GM21576 (cell line): ENCODE measurements around the gene DENND6B.

ENCODE experiments used
- ATAC-seq: cut with Tn5 transposase; IDR thresholded peaks from one replicate; pipeline ENCODE4 v1.9.1; 2021; ENCODE audit warnings: mild to moderate bottlenecking, moderate library complexity; ENCODE audit not compliant: unreplicated experiment

Gene DENND6B

DNA sequence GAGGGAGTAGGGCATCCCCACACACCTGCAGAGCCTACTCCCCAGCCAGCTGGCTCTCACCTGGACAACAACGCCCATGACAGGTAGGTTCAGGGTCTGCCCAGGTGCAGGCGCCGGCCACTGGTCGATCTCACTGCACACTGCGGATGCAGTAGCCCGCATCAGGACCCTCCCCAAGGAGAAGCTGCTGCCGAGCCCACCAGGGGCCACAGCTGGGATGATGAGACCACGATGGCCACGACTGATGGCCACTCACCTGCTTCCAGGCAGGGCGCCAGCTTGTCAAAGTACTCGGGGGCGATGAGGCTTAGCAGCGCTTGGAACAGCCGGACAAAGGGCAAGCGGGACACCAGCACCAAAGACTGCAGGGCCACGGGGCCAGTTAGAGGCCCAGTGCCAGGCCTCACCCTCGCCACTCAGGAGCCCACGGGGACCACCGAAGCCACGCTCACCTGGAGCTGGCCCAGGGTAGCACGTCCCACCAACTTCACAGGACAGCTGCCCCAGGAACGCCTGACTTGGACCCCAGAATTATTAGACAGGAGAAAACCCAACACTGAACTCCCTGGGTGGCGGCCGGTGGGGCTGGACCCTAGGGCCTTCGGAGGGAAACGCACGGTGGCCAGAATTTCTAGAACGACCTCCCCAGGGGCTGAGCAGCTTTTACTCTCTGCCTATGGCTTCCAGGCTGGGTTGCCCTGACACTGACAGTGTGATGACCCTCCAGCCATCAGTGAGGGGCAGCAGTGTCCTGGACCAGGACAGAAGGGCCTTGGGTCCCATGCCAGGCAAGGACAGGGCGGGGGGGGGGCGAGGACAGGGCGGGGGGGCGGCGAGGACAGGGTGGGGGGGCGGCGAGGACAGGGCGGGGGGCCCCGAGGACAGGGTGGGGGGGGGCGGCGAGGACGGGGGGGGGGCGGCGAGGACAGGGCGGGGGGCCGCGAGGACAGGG lies 10.4 kb downstream of the DENND6B start:
- ATAC-seq = no peak

DNA sequence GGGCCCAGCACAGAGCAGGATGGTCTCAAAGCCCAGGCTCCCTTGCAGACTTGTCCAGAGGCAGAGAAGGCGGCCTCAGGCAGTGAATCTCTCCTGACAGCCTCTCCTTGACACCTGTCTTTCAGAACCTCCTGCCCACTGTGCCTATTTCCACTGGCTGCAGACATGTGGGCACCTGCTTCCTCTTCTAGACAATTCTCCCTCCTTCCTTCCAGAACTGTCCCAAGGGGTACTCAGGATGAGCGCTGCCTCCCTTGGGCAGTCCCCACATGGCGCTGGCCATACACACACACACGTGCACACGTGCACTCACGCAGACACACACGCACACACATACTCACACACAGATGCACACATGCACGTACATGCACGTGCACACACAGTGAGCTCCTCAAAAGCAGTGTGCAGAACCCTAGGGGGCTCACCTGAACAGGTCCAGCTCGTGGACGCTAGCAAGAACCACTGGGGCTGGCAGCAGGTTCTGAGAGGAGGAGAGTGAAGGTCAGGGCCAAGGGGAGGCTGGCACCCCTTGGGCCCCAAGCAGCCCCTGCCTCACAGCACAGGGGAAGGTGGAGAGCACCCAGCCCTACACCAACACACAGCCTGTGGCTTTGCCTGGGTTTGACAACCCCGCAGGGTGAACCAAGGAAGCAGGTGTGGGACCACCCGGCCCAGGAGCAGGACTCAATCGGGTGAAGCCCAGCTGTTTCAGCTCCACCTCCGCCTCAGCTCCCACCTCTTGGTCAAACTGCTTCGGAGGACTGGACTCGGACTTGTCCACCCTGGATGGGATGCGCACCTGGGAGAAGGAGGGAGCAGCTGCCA lies 11.3 kb downstream of the DENND6B start:
- no peak for ATAC-seq

DNA sequence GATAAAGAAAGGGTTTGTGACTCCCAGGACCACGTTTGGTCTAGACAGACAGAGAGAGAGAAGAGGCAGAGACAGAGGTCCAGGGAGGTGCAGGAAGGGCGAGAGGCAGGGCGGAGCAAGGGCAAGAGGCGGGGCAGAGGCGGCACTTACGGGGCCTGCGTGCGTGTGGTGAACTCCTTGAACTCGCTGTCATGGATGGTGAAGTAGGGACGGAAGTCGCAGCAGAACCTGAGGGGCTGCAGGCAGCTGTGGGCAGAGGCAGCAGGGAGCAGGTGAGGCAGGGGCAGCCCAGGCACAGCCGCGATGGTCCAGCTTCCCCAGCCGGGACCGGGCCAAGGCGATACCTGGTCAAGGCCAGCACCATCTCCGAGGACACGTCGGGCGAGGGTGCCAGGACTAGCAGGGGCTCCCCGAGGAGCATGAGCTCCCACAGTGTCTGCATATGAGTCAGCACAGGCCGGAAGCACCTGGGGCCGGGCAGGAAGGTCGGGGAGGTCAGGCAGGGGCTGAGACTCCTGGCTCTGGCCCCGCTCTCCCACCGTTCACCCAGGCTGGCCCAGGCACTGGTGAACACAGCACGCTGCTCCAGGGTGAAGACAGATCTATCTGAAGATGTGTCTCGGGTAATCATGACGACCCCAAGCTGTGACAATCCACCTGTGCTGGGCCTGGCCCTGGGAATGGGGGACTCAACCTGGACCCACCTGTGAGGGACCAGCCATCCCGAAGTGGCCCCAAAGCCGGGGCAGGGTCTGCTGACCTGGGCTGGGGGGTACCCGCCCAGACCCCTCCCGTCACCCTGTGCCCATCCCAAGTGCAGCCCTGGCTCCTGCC lies 12.1 kb downstream of the DENND6B start:
- ATAC-seq = peak; percentile 71

DNA sequence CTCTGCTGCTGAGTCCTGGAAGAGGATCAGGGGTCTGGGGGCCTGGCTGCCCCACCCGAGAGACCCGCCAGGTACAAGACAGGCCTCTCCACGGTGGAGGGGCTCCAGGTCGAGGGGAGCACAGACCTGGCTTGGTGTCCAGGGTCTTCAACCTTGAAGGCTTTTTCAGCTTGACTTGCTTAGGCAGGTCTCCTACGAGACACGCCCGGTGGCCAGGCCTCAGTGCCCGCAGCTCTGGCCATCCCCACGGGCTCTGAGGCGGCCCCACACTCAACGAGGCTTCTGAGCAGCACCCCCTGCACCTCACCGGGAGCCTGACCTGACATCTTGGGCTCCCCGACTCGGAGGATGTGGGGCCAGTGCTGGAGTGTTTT lies 12.7 kb downstream of the DENND6B start:
- ATAC-seq = no peak

DNA sequence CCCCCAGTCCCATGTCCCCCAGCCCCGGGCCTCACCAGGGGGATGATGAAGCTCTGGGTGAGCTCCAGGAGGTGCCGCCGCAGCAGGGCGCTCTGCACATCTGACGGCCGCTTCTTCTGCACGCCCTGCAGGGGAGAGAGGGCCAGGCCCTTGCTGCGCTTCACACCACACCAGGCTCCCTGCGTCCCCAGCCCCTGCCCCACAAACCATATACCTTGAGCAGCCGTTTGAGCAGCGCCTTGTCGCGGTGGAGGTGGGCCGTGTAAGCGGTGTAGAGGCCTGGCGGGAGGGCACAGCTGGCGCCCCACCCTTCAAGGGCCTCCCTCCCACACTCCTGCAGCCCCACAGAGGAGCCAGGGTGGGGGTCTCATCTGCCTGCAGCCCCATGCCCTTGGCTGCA lies 13.2 kb downstream of the DENND6B start:
- no peak for ATAC-seq

DNA sequence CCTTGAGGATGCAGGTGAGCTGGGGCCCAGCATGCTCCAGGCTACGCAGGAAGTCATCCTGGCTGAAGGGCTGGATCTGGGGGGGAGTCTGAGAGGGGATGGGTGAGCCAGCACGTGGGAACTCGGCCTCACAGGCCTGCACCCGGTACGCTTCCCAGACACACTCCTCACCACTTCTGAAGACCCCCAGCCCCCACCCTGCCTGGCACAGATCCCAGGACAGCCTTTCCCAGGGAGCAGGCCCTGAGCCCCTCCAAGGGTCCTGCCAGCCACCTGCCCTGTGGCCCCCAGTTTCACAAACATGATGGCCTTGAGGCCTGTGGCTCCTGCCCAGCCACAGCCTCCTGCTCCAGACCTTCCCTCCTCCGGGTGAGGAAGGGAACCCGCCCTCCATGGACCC lies 13.8 kb downstream of the DENND6B start:
- ATAC-seq = no peak

DNA sequence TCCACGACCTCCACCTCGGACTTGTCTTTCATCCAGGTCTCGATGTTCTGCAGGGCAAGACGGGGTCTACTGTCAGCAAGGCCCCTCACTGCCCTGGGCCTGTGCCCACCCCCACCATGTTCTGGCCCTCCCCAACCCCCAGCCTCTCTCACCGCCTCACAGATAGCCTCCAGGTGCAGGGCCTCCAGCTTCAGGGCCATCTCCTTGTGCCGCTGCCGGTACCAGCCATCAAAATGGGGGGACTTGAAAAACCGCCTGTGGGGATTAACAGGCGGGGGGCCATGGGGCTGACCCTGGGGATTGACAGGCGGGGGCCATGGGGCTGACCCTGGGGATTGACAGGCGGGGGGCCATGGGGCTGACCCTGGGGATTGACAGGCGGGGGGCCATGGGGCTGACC lies 14.4 kb downstream of the DENND6B start:
- no peak for ATAC-seq

DNA sequence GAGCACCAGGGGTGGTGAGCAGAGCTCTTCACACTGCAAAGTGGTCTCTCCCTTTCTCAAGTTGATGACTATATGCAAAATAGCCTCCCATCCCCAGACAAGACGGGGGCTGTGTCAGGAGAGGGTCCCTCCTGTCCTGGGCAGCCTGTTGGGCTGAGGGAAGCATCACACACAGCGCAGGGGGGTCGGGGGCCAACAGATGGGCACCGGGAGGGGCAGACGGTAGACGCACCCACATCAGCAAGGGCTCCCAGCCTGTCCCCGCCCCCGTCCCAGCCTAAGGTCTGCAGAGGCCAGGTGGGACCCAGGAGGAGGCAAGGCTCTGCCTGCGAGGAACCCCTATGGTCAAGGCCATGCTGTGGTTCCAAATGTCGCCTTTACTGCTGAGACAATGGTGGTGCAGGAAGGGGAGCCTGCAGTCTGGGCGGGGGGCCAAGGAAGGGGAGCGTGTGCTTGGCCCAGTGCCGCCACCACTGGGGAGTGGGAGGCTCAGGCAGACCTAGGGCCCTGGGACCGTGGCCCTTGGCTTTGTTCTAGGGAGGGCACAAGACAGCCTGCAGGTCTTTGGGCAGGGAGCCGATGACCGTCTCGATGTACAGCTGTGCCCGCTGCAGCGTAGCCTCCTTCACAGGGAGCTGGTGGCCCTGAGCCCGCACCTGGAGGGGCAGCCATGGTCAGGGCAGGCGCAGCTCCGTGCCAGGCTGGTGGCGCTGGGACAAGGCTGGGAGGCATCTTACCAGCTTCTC lies 15.0 kb downstream of the DENND6B start:
- ATAC-seq = no peak

DNA sequence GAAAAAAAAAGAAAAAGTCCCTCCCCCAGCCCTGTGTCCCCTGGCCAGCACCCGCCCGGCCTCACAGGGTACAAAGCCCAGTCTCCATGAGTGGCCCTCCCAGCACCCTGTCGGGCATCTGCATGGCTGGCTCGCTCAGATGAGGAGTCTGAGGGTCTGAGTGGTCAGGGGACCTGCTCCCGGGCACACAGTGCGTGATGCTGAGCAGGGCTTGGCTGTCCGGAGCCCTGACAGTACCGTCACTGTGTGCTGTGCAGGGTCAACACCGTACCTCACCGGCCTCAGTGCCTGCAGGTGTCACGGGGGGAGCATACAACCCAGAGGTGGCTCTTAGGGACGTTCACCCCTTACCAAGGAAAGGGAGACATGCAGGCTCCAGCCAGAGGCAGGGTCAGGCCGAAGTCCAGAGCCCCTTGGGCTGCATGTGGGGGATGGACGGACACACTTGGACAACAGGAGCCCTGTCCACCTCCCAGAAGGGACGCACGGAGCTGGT lies 15.8 kb downstream of the DENND6B start:
- no peak for ATAC-seq

DNA sequence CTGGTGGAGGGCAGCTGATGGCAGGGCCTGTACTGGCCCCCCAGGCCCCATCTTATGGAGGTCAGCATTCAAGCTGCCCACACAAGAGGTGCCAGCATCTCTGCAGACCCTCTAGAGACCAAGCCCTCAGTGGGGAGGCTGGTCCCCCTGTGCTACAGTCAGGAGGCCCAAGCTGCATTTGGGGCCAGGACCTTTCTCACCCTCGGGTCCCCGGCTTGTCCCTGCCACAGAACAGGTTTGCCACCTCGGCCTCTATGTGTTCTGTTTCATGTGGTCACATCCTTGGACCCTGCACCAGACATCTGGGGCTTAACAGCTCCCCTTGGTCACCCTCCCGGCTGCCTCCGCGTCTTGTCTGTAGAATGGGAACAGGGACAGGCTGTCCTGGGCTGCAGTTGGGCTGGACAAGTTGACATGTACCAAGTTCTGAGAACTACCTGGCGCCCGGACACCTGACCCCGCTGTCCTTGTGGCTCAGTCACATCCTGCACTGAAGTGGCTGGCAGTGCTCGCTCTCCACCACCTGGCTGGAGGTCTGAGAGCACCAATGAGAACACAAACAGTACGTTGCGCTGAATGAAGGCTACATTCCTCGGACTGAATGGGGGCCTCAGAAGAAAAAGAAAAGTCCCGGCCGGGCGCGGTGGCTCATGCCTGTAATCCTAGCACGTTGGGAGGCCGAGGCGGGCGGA lies 16.6 kb downstream of the DENND6B start:
- no peak for ATAC-seq

DNA sequence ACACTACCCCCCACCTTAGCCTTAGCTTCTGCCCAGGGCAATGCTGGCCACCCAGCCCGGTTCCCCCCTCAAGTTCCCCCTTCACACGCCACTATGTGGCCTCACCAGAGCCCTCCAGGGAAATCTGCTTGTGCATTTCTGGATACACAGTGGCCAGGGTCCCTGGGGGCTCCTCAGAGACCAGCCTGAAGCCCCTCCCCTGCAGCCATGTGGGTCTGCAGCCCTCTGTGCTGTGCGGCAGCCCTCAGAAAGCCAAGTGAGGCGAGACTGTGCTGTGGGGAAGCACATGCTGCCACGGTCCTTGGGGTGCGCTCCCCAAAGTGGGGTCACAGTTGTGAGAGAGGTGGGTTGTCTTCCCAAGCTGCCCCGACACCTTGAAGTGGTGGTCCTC lies 17.2 kb downstream of the DENND6B start:
- ATAC-seq = no peak

DNA sequence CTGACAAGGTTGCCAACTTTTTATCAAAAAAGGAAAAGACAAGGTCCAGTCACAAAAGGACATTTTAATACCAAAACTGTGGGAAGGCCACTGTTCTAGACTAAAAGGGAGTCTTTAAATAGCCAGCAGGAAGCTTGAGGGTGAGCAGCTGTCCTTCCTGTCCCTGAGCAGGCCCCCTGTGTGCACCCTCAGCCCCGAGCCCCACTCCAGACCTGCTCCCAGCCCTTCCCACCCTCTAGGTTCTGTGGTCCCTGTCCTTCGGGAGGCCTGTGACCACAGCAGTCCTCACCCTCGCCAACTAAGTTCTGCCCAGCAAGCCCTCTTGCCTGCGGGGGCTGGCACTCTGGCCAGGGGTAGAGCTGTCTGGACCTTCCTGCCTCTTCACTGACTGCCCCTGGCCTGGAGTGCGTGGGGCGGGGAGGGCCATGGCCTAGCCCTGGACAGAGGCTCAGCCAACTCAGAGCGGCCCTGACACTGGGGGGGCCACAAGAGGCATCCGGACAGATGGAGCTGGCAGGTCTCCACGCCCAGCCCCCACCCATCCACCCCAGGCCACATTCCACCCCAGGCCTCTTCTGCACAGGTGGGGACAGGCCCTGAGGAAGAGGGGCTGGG lies 17.7 kb downstream of the DENND6B start:
- ATAC-seq = no peak

DNA sequence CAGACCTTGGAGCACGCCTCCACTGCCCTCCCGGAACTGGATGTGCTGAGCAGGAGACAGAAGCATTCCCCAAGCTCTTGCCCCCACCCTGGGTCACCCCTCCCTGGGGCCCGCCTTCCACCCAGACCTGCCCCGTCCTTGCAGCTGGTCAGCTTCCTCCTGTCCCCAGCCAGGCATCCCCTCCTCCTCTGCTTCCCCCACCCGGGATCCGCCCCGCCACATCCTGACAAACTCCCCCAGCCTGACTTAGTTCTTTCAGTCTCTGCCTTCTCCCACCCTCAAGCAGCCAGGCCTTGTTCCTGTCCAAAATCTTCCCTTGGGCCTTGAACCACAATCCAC lies 18.2 kb downstream of the DENND6B start:
- ATAC-seq = no peak

DNA sequence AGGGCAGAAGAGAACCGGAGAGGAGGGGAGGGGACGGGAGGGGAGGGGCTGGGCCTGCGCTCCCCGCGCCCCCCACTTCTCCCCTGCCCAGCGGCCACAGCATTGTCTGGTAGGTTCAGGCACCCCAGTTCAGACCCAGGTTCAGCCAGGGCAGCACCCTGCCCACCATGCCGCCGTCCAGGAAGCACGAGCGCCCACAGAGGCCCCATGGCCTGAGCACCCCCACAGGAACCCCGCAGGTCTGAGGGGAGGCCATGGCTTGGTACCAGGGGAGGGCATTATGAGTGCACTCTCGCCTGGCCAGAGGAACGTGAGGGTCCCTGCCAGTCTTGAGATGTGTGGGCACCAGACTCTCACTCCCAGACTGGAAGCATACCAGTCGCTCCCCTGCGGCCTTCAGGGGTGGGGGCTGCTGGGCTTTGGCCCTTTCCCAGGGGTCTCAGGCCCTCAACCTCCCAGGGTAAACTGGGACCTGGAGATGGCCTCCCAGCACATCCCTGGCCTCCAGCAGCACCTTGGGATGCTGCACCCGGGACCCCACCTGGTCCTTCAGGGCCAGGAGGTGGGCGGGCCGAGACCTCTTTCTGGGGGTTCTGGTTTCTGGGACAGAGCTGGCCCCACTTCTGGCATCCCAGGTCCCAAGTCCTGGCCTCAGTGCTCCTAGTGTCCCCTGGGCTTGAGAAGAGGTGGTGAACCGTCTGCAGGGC lies 18.8 kb downstream of the DENND6B start:
- ATAC-seq = no peak

DNA sequence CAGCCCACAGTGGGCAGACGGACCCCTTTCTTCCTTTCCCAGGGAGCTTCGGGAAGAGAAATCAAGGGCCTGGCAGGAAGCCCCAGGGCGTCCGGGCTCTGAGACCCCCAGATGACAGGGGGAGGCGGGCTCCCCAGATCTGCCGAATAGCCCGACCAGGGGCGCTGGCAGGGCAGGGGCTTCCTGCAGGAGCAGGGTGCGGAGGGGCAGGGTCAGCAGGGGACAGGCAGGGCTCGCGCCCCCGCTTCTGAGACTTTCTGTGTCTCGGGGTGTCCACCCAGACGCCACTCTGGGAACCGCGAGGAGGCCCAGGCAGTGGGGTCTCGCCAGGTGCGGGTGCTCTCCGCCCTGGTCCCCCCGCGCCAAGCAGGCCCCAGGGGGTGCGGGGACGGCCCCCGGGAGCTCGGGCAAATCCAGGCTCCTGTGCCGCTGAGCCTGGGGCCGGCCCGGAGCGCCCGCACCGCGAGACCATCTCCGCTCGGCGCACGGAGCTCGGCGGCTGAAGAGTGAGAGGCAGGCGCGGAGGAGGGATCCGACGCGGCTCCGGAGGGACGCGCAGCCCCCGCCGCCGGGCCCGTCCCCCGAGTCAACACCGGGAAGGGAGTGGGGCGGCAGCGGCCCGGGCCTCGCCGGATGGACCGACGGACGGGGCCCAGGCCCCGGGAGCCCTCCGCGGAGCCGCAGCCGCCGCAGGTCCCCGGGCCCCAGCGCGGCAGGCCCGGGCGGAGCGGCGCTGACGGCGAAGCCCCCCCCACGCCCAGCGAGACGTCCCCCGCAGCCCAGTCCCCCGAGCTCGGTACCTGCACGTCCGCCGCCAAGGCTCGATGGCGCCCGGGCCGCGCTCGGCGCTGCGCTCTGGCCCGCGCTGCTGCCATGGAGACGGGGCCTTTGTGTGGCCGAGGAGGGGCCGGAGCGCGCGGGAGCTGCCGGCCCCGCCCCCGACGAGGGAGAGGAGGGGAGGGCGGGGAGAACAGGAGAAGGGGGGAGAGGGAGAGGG lies 19.8 kb downstream of the DENND6B start, which contains the start of gene PLXNB2:
Gene PLXNB2 (minus strand): TSS at position 894 of the 997 bp plus-strand sequence. CDS start 17,062 bp downstream, outside the sequence.
- ATAC-seq = no peak

DNA sequence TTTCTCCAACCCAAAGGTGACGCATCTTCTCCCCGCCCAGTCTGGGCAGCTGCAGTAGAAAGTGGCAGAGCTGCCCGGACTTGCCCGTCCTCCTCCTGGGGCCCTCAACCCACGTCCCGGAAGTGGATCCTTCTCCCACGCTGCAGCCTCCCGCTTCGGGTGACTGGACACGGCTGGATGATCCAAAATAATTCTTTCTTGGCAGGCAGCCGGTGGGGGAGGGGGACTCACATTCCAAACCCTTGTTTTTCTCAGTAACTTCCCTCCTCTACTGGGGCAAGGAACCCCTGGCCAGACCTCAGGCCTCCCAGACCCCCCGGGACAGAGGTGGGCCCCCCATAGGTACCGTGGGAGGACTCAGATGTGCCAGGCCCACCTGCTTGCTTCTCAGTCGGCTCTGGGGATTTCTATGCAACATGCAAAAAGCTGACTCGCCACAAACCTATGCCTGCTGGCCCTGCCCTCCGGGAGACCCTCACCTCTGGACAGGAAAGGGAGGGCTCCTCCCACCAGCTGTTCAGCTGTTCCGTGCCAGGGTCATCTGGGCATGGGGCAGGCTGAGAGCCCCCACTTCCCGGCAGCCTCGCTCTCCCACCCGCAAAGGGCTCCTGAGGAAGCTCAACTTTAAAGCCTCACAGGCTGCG lies 20.8 kb downstream of the DENND6B start:
- no peak for ATAC-seq

DNA sequence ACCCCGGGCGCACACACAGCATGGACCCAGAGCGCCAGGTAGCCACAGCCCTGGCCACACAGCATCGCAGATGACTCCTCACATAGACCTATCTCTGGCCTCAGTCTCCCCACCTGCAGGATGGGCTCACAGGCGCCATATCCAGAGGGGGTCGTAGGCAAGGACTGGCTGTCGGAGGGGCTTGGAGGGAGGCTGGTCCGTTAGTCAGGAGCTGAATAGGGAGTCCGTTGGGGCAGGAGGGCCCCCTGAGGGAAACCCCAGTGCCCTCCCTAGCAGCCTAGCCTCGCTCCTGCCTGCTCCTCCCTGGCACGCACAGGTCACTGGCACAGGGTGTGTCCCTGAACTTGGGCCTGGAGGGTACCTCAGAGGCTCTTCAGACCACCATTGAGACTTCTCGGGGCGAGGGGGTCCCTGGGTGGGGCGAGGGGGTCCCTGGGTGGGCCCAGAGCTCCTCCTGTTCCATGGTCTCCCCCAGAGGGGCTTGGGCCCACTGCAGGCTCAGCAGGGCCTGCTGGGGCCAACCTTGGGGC lies 21.4 kb downstream of the DENND6B start:
- no peak for ATAC-seq
